GM23338 (cell line): ENCODE data around the gene AK2. TPM values are rescaled to one million over a fixed set of nuclear protein-coding genes. Genes with fewer than 3 reads are reported as not detected.

Experiments used
- ATAC-seq: fragments of 200-7000 bp; cut with Tn5 transposase; 3 replicates; pipeline ENCODE4 v1.9.1; 2020
- DNase-seq: peaks from one replicate; pipeline ENCODE4 v3.0.0-alpha.2; 2015; ENCODE audit warnings: low spot score
- H2AFZ ChIP-seq: fragments of 200-600 bp; sonication (generic); 2 replicates; pipeline ENCODE4 v1.8.0; 2016; ENCODE audit warnings: antibody characterized with exemption, mild to moderate bottlenecking, moderate library complexity
- H3F3A ChIP-seq: fragments of 200-600 bp; sonication (generic); replicated peaks from 2 replicates; pipeline ENCODE4 v1.8.0; 2017; ENCODE audit warnings: antibody characterized with exemption, mixed run types, low read depth
- H3K27ac ChIP-seq: fragments of 200-600 bp; sonication (generic); 2 replicates; pipeline ENCODE4 v1.6.1; 2016; ENCODE audit warnings: low read depth
- H3K27me3 ChIP-seq: fragments of 200-600 bp; sonication (generic); 2 replicates; pipeline ENCODE4 v1.8.0; 2016; ENCODE audit warnings: mild to moderate bottlenecking, mixed run types, moderate library complexity; ENCODE audit not compliant: insufficient read depth
- H3K36me3 ChIP-seq: fragments of 200-600 bp; sonication (generic); 2 replicates; pipeline ENCODE4 v1.8.0; 2016; ENCODE audit warnings: mild to moderate bottlenecking; ENCODE audit not compliant: insufficient read depth
- H3K4me1 ChIP-seq: fragments of 200-600 bp; sonication (generic); 2 replicates; pipeline ENCODE4 v1.8.0; 2016; ENCODE audit warnings: mild to moderate bottlenecking, moderate library complexity; ENCODE audit not compliant: insufficient read depth
- H3K4me2 ChIP-seq: fragments of 200-600 bp; sonication (generic); 2 replicates; pipeline ENCODE4 v1.7.1; 2017; ENCODE audit warnings: mixed run types
- H3K4me3 ChIP-seq: fragments of 200-600 bp; sonication (generic); 2 replicates; pipeline ENCODE4 v1.6.1; 2016; ENCODE audit warnings: mixed run types
- H3K79me2 ChIP-seq: fragments of 200-600 bp; sonication (generic); replicated peaks from 2 replicates; pipeline ENCODE4 v1.8.0; 2017; ENCODE audit warnings: mild to moderate bottlenecking; ENCODE audit not compliant: insufficient read depth
- H3K9me2 ChIP-seq: fragments of 200-600 bp; sonication (generic); 2 replicates; pipeline ENCODE4 v1.8.0; 2017; ENCODE audit not compliant: insufficient read depth
- H4K20me1 ChIP-seq: fragments of 200-600 bp; sonication (generic); replicated peaks from 2 replicates; pipeline ENCODE4 v1.8.0; 2017; ENCODE audit warnings: mild to moderate bottlenecking; ENCODE audit not compliant: insufficient read depth
- H3K27ac Mint-ChIP-seq: 2 replicates; pipeline ENCODE4 v1.8.0; 2020; ENCODE audit warnings: inconsistent platforms, mild to moderate bottlenecking, moderate library complexity, mixed read lengths
- H3K27me3 Mint-ChIP-seq: 3 replicates; pipeline ENCODE4 v1.8.0; 2022; ENCODE audit warnings: low read depth, mild to moderate bottlenecking, moderate library complexity, mixed read lengths, inconsistent platforms; ENCODE audit not compliant: insufficient read depth, poor library complexity
- H3K36me3 Mint-ChIP-seq: 3 replicates; pipeline ENCODE4 v1.8.0; 2021; ENCODE audit warnings: low read depth, mild to moderate bottlenecking, inconsistent platforms, moderate library complexity, mixed read lengths
- H3K4me1 Mint-ChIP-seq: 3 replicates; pipeline ENCODE4 v1.8.0; 2020; ENCODE audit warnings: mild to moderate bottlenecking, inconsistent platforms, mixed read lengths
- H3K4me3 Mint-ChIP-seq: 3 replicates; pipeline ENCODE4 v1.8.0; 2021; ENCODE audit warnings: moderate library complexity, mild to moderate bottlenecking, inconsistent platforms, mixed read lengths
- H3K9me3 Mint-ChIP-seq: 3 replicates; pipeline ENCODE4 v1.8.0; 2020; ENCODE audit warnings: moderate library complexity, mild to moderate bottlenecking, inconsistent platforms, mixed read lengths
- CTCF ChIP-seq, 2 experiments: fragments of 200-600 bp in 1 of 2; sonication (generic) in 1 of 2; conservative IDR thresholded peaks; 2 replicates each; pipeline versions ENCODE4 v1.5.1 to v1.6.1; 2016 to 2017; ENCODE audit warnings: antibody characterized with exemption in 2 of 2, low read depth in 2 of 2, mild to moderate bottlenecking in 2 of 2, moderate library complexity in 1 of 2
- ETS1 ChIP-seq: IDR thresholded peaks from 2 replicates; pipeline ENCODE4 v1.6.1; 2016; ENCODE audit warnings: antibody characterized with exemption
- EZH2 ChIP-seq: fragments of 200-600 bp; sonication (generic); IDR thresholded peaks from one replicate; pipeline ENCODE4 v1.8.0; 2017; ENCODE audit warnings: antibody characterized with exemption, mild to moderate bottlenecking, low read depth; ENCODE audit not compliant: unreplicated experiment
- EZH2phosphoT487 ChIP-seq: fragments of 200-600 bp; sonication (generic); IDR thresholded peaks from one replicate; pipeline ENCODE4 v1.8.1; 2018; ENCODE audit warnings: antibody characterized with exemption; ENCODE audit not compliant: unreplicated experiment
- NANOG ChIP-seq: IDR thresholded peaks from 2 replicates; pipeline ENCODE4 v1.6.1; 2016; ENCODE audit warnings: antibody characterized with exemption, borderline replicate concordance
- REST ChIP-seq: IDR thresholded peaks from one replicate; pipeline ENCODE4 v1.6.1; 2018; ENCODE audit warnings: antibody characterized with exemption; ENCODE audit not compliant: unreplicated experiment
- STAT1 ChIP-seq: IDR thresholded peaks from one replicate; pipeline ENCODE4 v1.6.1; 2016; ENCODE audit warnings: antibody characterized with exemption; ENCODE audit not compliant: unreplicated experiment
- ZNF114 ChIP-seq: fragments of 250-450 bp; sonication (Bioruptor Pico); IDR thresholded peaks from 2 replicates; pipeline ENCODE4 v1.5.0; 2020; ENCODE audit warnings: mild to moderate bottlenecking, moderate library complexity
- ZNF462 ChIP-seq: fragments of 250-450 bp; sonication (Bioruptor Pico); IDR thresholded peaks from 2 replicates; pipeline ENCODE4 v1.5.0; 2020; ENCODE audit warnings: mild to moderate bottlenecking, moderate library complexity
- polyA plus RNA-seq: library from polyadenylated mRNA; unstranded; fragments of >200 nt; fragmentation: Nextera tagmentation; extraction: Ambion mirVana; gene quantifications from 2 replicates; pipeline ENCODE4 v1.2.1, GENCODE V29; 2016
- total RNA-seq: library from RNA; depleted of rRNA; stranded (reverse); fragments of >200 nt; shearing (Covaris generic); gene quantifications from 2 replicates; pipeline ENCODE4 v1.2.3, GENCODE V29; 2014

The AK2 gene
- total and polyA plus RNA-seq, 2 experiments from 2014 or later = 125 to 142 TPM

- peaks cover 11% of the 10 kb centered on the region for H3K27me3 Mint-ChIP-seq
- H3K27ac ChIP-seq = no peak overlapping the region
- H3K4me3 ChIP-seq = no peak overlapping the region
- no peaks in the 10 kb centered on the region for H3K36me3 ChIP-seq
- no peaks in the 10 kb centered on the region for H4K20me1 ChIP-seq
- H3K4me1 Mint-ChIP-seq = peaks cover 47% of the 10 kb centered on the region
- no peak overlapping the region for H3K4me3 Mint-ChIP-seq
- H3K36me3 Mint-ChIP-seq = peaks cover 13% of the 10 kb centered on the region
- no peak overlapping the region for H3K4me2 ChIP-seq
- H3K27ac Mint-ChIP-seq = no peak overlapping the region
- peaks cover 2% of the 10 kb centered on the region; the same call in 1 of the 2 replicates for H3F3A ChIP-seq
- DNase-seq = no peak
- H3K9me2 ChIP-seq = no peaks in the 10 kb centered on the region
- H3K9me3 Mint-ChIP-seq = peaks cover 19% of the 10 kb centered on the region
- H3K4me1 ChIP-seq = peaks cover 23% of the 10 kb centered on the region
- peaks cover 3% of the 10 kb centered on the region; the same call in 1 of the 2 replicates for H3K27me3 ChIP-seq
- H3K79me2 ChIP-seq = no peaks in the 10 kb centered on the region
- ATAC-seq = no peak
- H2AFZ ChIP-seq = no peak overlapping the region
- TF ChIP-seq ZNF114 = no peak
- TF ChIP-seq EZH2 = no peak
- no peak for TF ChIP-seq EZH2phosphoT487
- no peak for TF ChIP-seq NANOG
- no peak for TF ChIP-seq STAT1
- TF ChIP-seq REST = no peak
- TF ChIP-seq CTCF (conservative IDR thresholded peaks at IDR 0.05; ENCODE audit: low read depth in 2 of 2) = no peak
- TF ChIP-seq ZNF462 (CRISPR knock-in tag) = no peak
- no peak for TF ChIP-seq ETS1
These were observed 57.8 kb downstream of the AK2 start for GRCh38 chr1:32978854-32979253.
